NB4 (cell line): ENCODE data around the gene CIB1.

Experiments used
- CTCF ChIP-seq: IDR thresholded peaks from one replicate; pipeline ENCODE4 v1.5.1; 2012; ENCODE audit warnings: low read depth, low read length
- MYC ChIP-seq: IDR thresholded peaks from 2 replicates; pipeline ENCODE4 v1.6.1; 2011; ENCODE audit warnings: low read depth, low read length
- POLR2A ChIP-seq: IDR thresholded peaks from 2 replicates; pipeline ENCODE4 v1.6.1; 2011; ENCODE audit warnings: mild to moderate bottlenecking; ENCODE audit not compliant: insufficient read length; ENCODE audit errors: extremely low read depth

- no peak for TF ChIP-seq CTCF
- no peak for TF ChIP-seq POLR2A
- no peak for TF ChIP-seq MYC
These were observed 30.3 kb downstream of the CIB1 start for GRCh38 chr15:90203473-90203872.
